Breast epithelium (tissue), 3 donors: ENCODE data around the gene DNMT3A.

Experiments used
- POLR2A ChIP-seq: fragments of 450-650 bp; IDR thresholded peaks from one replicate; pipeline ENCODE4 v1.6.1; 2016; ENCODE audit warnings: antibody characterized with exemption, mild to moderate bottlenecking, moderate library complexity
- POLR2AphosphoS5 ChIP-seq, 3 donors: sonication (generic); formaldehyde crosslinking; IDR thresholded peaks; one replicate each; pipeline ENCODE4 v1.6.1; 2017; ENCODE audit warnings: antibody characterized with exemption in 3 of 3
- TF ChIP-seq, protein P1 (sequence below), 3 donors: fragments of 450-650 bp; IDR thresholded peaks; one replicate each; pipeline ENCODE4 v1.5.1; 2016 to 2017; ENCODE audit warnings: antibody characterized with exemption in 3 of 3, mild to moderate bottlenecking in 3 of 3, moderate library complexity in 3 of 3

DNA sequence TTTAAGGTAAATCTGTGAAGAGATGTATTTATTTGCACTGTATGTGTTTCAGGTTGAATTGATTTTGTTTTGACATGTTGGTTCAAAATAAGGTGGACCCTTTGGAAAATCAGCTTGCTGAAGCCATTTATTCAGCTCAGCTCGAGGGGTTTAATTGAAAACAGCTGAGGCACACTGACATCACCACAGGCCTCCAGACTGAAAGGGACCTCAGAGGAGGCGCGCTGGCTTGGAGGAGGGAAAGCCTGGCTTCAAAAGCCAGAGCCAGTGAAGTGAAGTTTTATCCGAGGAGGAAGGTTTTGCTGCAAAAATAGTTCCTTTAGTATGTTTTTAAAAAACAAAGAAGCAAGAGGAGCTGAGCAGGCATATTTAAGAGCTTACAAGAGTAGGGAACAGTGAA lies 26.9 kb upstream of the DNMT3A start:
- no peak for TF ChIP-seq POLR2A
- TF ChIP-seq, protein P1, sequence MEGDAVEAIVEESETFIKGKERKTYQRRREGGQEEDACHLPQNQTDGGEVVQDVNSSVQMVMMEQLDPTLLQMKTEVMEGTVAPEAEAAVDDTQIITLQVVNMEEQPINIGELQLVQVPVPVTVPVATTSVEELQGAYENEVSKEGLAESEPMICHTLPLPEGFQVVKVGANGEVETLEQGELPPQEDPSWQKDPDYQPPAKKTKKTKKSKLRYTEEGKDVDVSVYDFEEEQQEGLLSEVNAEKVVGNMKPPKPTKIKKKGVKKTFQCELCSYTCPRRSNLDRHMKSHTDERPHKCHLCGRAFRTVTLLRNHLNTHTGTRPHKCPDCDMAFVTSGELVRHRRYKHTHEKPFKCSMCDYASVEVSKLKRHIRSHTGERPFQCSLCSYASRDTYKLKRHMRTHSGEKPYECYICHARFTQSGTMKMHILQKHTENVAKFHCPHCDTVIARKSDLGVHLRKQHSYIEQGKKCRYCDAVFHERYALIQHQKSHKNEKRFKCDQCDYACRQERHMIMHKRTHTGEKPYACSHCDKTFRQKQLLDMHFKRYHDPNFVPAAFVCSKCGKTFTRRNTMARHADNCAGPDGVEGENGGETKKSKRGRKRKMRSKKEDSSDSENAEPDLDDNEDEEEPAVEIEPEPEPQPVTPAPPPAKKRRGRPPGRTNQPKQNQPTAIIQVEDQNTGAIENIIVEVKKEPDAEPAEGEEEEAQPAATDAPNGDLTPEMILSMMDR (IDR thresholded peaks at IDR 0.05), result no peak
- TF ChIP-seq POLR2AphosphoS5 (IDR thresholded peaks at IDR 0.05), result no peak
